ENCODE measurements around the gene SBF2. TPM values are rescaled to one million over a fixed set of nuclear protein-coding genes. Genes with fewer than 3 reads are reported as not detected.

SBF2 gene
- total and polyA plus RNA-seq, 2 donors = 8.1 to 10.2 TPM

GRCh38 chr11:10087186-10087922 lies 206.7 kb downstream of the SBF2 start:
- DNase-seq (ENCODE audit: low read depth in 6 of 9, low spot score in 9 of 9) = no peak
- H3K36me3 ChIP-seq (ENCODE audit: control insufficient read depth in 2 of 2, insufficient read depth in 2 of 2, low read length in 1 of 2) = no peaks in the 10 kb centered on the region
- H3K27ac ChIP-seq (ENCODE audit: low read depth in 1 of 2, low read length in 1 of 2) = no peak overlapping the region
- no peaks in the 10 kb centered on the region for H3K9me3 ChIP-seq (ENCODE audit: control insufficient read depth in 2 of 2, insufficient read depth in 1 of 2, low read length in 1 of 2)
- H3K4me3 ChIP-seq (ENCODE audit: low read length in 2 of 2) = no peak overlapping the region
- WGBS = 96% methylated on average over 1 of the region's 1 CpG
- H3K4me1 ChIP-seq (ENCODE audit: control insufficient read depth in 2 of 2, insufficient read depth in 2 of 2, low read length in 2 of 2) = no peaks in the 10 kb centered on the region
- no peaks in the 10 kb centered on the region for H3K27me3 ChIP-seq (ENCODE audit: control insufficient read depth in 2 of 2, insufficient read depth in 1 of 2, low read length in 1 of 2)

- H3K27ac ChIP-seq (ENCODE audit: low read depth in 1 of 2, low read length in 1 of 2) = no peak overlapping the region
- no peaks in the 10 kb centered on the region for H3K4me1 ChIP-seq (ENCODE audit: control insufficient read depth in 2 of 2, insufficient read depth in 2 of 2, low read length in 2 of 2)
- whole genome bisulfite sequencing = 98% methylated on average over 4 of the region's 4 CpGs
- H3K9me3 ChIP-seq (ENCODE audit: control insufficient read depth in 2 of 2, insufficient read depth in 1 of 2, low read length in 1 of 2) = no peaks in the 10 kb centered on the region
- H3K36me3 ChIP-seq (ENCODE audit: control insufficient read depth in 2 of 2, insufficient read depth in 2 of 2, low read length in 1 of 2) = no peaks in the 10 kb centered on the region
- no peak overlapping the region for H3K4me3 ChIP-seq (ENCODE audit: low read length in 2 of 2)
- H3K27me3 ChIP-seq (ENCODE audit: control insufficient read depth in 2 of 2, insufficient read depth in 1 of 2, low read length in 1 of 2) = no peaks in the 10 kb centered on the region
- DNase-seq (ENCODE audit: low read depth in 6 of 9, low spot score in 9 of 9) = no peak
These were observed 213.9 kb downstream of the SBF2 start for GRCh38 chr11:10080138-10080537.

GRCh38 chr11:10076458-10077141 lies 217.4 kb downstream of the SBF2 start:
- 77% methylated on average over 6 of the region's 6 CpGs for WGBS
- Histone ChIP-seq H3K4me3 (ENCODE audit: low read length in 2 of 2) (no peak overlapping the region), H3K4me1 (ENCODE audit: control insufficient read depth in 2 of 2, insufficient read depth in 2 of 2, low read length in 2 of 2) (no peaks in the 10 kb centered on the region), H3K36me3 (ENCODE audit: control insufficient read depth in 2 of 2, insufficient read depth in 2 of 2, low read length in 1 of 2) (no peaks in the 10 kb centered on the region), H3K9me3 (ENCODE audit: control insufficient read depth in 2 of 2, insufficient read depth in 1 of 2, low read length in 1 of 2) (no peaks in the 10 kb centered on the region), H3K27me3 (ENCODE audit: control insufficient read depth in 2 of 2, insufficient read depth in 1 of 2, low read length in 1 of 2) (no peaks in the 10 kb centered on the region), H3K27ac (ENCODE audit: low read depth in 1 of 2, low read length in 1 of 2) (no peak overlapping the region)
- DNase-seq (ENCODE audit: low read depth in 6 of 9, low spot score in 9 of 9) = peak in 3 of 9 donors; percentile 2 to 15 (median 6)

GRCh38 chr11:10075141-10075540 lies 218.9 kb downstream of the SBF2 start:
- Histone ChIP-seq H3K27me3 (ENCODE audit: control insufficient read depth in 2 of 2, insufficient read depth in 1 of 2, low read length in 1 of 2) (no peaks in the 10 kb centered on the region), H3K9me3 (ENCODE audit: control insufficient read depth in 2 of 2, insufficient read depth in 1 of 2, low read length in 1 of 2) (no peaks in the 10 kb centered on the region), H3K4me1 (ENCODE audit: control insufficient read depth in 2 of 2, insufficient read depth in 2 of 2, low read length in 2 of 2) (no peaks in the 10 kb centered on the region), H3K27ac (ENCODE audit: low read depth in 1 of 2, low read length in 1 of 2) (no peak overlapping the region), H3K36me3 (ENCODE audit: control insufficient read depth in 2 of 2, insufficient read depth in 2 of 2, low read length in 1 of 2) (no peaks in the 10 kb centered on the region), H3K4me3 (ENCODE audit: low read length in 2 of 2) (no peak overlapping the region)
- over 99% methylated on average over 2 of the region's 2 CpGs for WGBS
- no peak for DNase-seq (ENCODE audit: low read depth in 6 of 9, low spot score in 9 of 9)

- Histone ChIP-seq H3K27me3 (ENCODE audit: control insufficient read depth in 2 of 2, insufficient read depth in 1 of 2, low read length in 1 of 2) (no peaks in the 10 kb centered on the region), H3K4me3 (ENCODE audit: low read length in 2 of 2) (no peak overlapping the region), H3K9me3 (ENCODE audit: control insufficient read depth in 2 of 2, insufficient read depth in 1 of 2, low read length in 1 of 2) (no peaks in the 10 kb centered on the region), H3K36me3 (ENCODE audit: control insufficient read depth in 2 of 2, insufficient read depth in 2 of 2, low read length in 1 of 2) (no peaks in the 10 kb centered on the region), H3K27ac (ENCODE audit: low read depth in 1 of 2, low read length in 1 of 2) (no peak overlapping the region), H3K4me1 (ENCODE audit: control insufficient read depth in 2 of 2, insufficient read depth in 2 of 2, low read length in 2 of 2) (no peaks in the 10 kb centered on the region)
- no peak for DNase-seq (ENCODE audit: low read depth in 6 of 9, low spot score in 9 of 9)
- WGBS = 99% methylated on average over 3 of the region's 3 CpGs
These were observed 221.2 kb downstream of the SBF2 start for GRCh38 chr11:10072841-10073240.

GRCh38 chr11:10072142-10072541 lies 221.9 kb downstream of the SBF2 start:
- no peaks in the 10 kb centered on the region for H3K27me3 ChIP-seq (ENCODE audit: control insufficient read depth in 2 of 2, insufficient read depth in 1 of 2, low read length in 1 of 2)
- H3K9me3 ChIP-seq (ENCODE audit: control insufficient read depth in 2 of 2, insufficient read depth in 1 of 2, low read length in 1 of 2) = no peaks in the 10 kb centered on the region
- H3K4me1 ChIP-seq (ENCODE audit: control insufficient read depth in 2 of 2, insufficient read depth in 2 of 2, low read length in 2 of 2) = no peaks in the 10 kb centered on the region
- WGBS = 94% methylated on average over 1 of the region's 1 CpG
- H3K4me3 ChIP-seq (ENCODE audit: low read length in 2 of 2) = no peak overlapping the region
- no peaks in the 10 kb centered on the region for H3K36me3 ChIP-seq (ENCODE audit: control insufficient read depth in 2 of 2, insufficient read depth in 2 of 2, low read length in 1 of 2)
- no peak for DNase-seq (ENCODE audit: low read depth in 6 of 9, low spot score in 9 of 9)
- H3K27ac ChIP-seq (ENCODE audit: low read depth in 1 of 2, low read length in 1 of 2) = no peak overlapping the region

GRCh38 chr11:10067629-10068300 lies 226.3 kb downstream of the SBF2 start:
- H3K4me1 ChIP-seq (ENCODE audit: control insufficient read depth in 2 of 2, insufficient read depth in 2 of 2, low read length in 2 of 2) = no peaks in the 10 kb centered on the region
- H3K27me3 ChIP-seq (ENCODE audit: control insufficient read depth in 2 of 2, insufficient read depth in 1 of 2, low read length in 1 of 2) = no peaks in the 10 kb centered on the region
- H3K27ac ChIP-seq (ENCODE audit: low read depth in 1 of 2, low read length in 1 of 2) = no peak overlapping the region
- no peak for DNase-seq (ENCODE audit: low read depth in 6 of 9, low spot score in 9 of 9)
- H3K9me3 ChIP-seq (ENCODE audit: control insufficient read depth in 2 of 2, insufficient read depth in 1 of 2, low read length in 1 of 2) = no peaks in the 10 kb centered on the region
- H3K36me3 ChIP-seq (ENCODE audit: control insufficient read depth in 2 of 2, insufficient read depth in 2 of 2, low read length in 1 of 2) = no peaks in the 10 kb centered on the region
- 96% methylated on average over 3 of the region's 3 CpGs for WGBS
- no peak overlapping the region for H3K4me3 ChIP-seq (ENCODE audit: low read length in 2 of 2)

- H3K27ac ChIP-seq (ENCODE audit: low read depth in 1 of 2, low read length in 1 of 2) = no peak overlapping the region
- DNase-seq (ENCODE audit: low read depth in 6 of 9, low spot score in 9 of 9) = no peak
- no peak overlapping the region for H3K4me3 ChIP-seq (ENCODE audit: low read length in 2 of 2)
- H3K36me3 ChIP-seq (ENCODE audit: control insufficient read depth in 2 of 2, insufficient read depth in 2 of 2, low read length in 1 of 2) = no peaks in the 10 kb centered on the region
- H3K9me3 ChIP-seq (ENCODE audit: control insufficient read depth in 2 of 2, insufficient read depth in 1 of 2, low read length in 1 of 2) = no peaks in the 10 kb centered on the region
- H3K27me3 ChIP-seq (ENCODE audit: control insufficient read depth in 2 of 2, insufficient read depth in 1 of 2, low read length in 1 of 2) = no peaks in the 10 kb centered on the region
- 96% methylated on average over 4 of the region's 4 CpGs for WGBS
- no peaks in the 10 kb centered on the region for H3K4me1 ChIP-seq (ENCODE audit: control insufficient read depth in 2 of 2, insufficient read depth in 2 of 2, low read length in 2 of 2)
These were observed 227.6 kb downstream of the SBF2 start for GRCh38 chr11:10066441-10066840.

GRCh38 chr11:10064828-10065227 lies 229.2 kb downstream of the SBF2 start:
- no peaks in the 10 kb centered on the region for H3K4me1 ChIP-seq (ENCODE audit: control insufficient read depth in 2 of 2, insufficient read depth in 2 of 2, low read length in 2 of 2)
- H3K4me3 ChIP-seq (ENCODE audit: low read length in 2 of 2) = no peak overlapping the region
- no peaks in the 10 kb centered on the region for H3K9me3 ChIP-seq (ENCODE audit: control insufficient read depth in 2 of 2, insufficient read depth in 1 of 2, low read length in 1 of 2)
- H3K36me3 ChIP-seq (ENCODE audit: control insufficient read depth in 2 of 2, insufficient read depth in 2 of 2, low read length in 1 of 2) = no peaks in the 10 kb centered on the region
- WGBS = 96% methylated on average over 2 of the region's 2 CpGs
- H3K27ac ChIP-seq (ENCODE audit: low read depth in 1 of 2, low read length in 1 of 2) = no peak overlapping the region
- no peak for DNase-seq (ENCODE audit: low read depth in 6 of 9, low spot score in 9 of 9)
- no peaks in the 10 kb centered on the region for H3K27me3 ChIP-seq (ENCODE audit: control insufficient read depth in 2 of 2, insufficient read depth in 1 of 2, low read length in 1 of 2)

Measured in thymus (tissue), 11 donors.